SHP77 (cell line): ENCODE data around the gene CEP290.
"Not testable (repeated sequence)": the region's sequence is repeated elsewhere in the genome, so short reads cannot be mapped to it uniquely, and the experiment has no call there.

Source experiments
- DNase-seq, 2 experiments: peaks; one replicate each; lab custom pipeline; 2025; lab: John Stamatoyannopoulos, UW

CEP290 gene

GRCh38 chr12:88056571-88056970 is 85.3 kb downstream of the CEP290 start:
- no peak for DNase-seq

GRCh38 chr12:88052686-88053085 is 89.2 kb downstream of the CEP290 start:
- peak; percentile 35 to 38 for DNase-seq

GRCh38 chr12:88044035-88044434 is 97.9 kb downstream of the CEP290 start:
- no peak for DNase-seq

- no peak for DNase-seq
These were observed 104.1 kb downstream of the CEP290 start for GRCh38 chr12:88037770-88038169.

- no peak for DNase-seq
These were observed 105.4 kb downstream of the CEP290 start for GRCh38 chr12:88036353-88036965.

- no peak for DNase-seq
These were observed 106.0 kb downstream of the CEP290 start for GRCh38 chr12:88035907-88036289.

GRCh38 chr12:88035271-88035906 is 106.5 kb downstream of the CEP290 start:
- DNase-seq, result peak; percentile 85 to 93

- DNase-seq, result not testable (repeated sequence)
These were observed 110.7 kb downstream of the CEP290 start for GRCh38 chr12:88031161-88031560.

GRCh38 chr12:88029093-88029665 is 112.7 kb downstream of the CEP290 start, which contains the start of gene C12orf50:
Gene C12orf50 (minus strand): TSS chr12:88029401. CDS start chr12:88026962, 2,439 bp downstream.
- no peak for DNase-seq

- DNase-seq, result no peak
These were observed 115.7 kb downstream of the CEP290 start for GRCh38 chr12:88026196-88026595.

- no peak for DNase-seq
These were observed 123.9 kb downstream of the CEP290 start for GRCh38 chr12:88017964-88018363.

- DNase-seq, result no peak
These were observed 126.1 kb downstream of the CEP290 start for GRCh38 chr12:88015825-88016224.

GRCh38 chr12:88011755-88012154 is 130.1 kb downstream of the CEP290 start:
- DNase-seq, result no peak

- DNase-seq, result no peak
These were observed 135.5 kb downstream of the CEP290 start for GRCh38 chr12:88006351-88006750.

GRCh38 chr12:88001327-88001726 is 140.6 kb downstream of the CEP290 start:
- DNase-seq, result no peak
